Fibroblast of lung (primary cell): Measurements from ENCODE around the gene RREB1.

Source experiments
- CTCF ChIP-seq, 2 donors: IDR thresholded peaks in 1 of 2; conservative IDR thresholded peaks in 1 of 2; 1 replicate in 1 of 2; 2 replicates in 1 of 2; pipeline ENCODE4 v1.5.1; 2011 to 2012; ENCODE audit warnings: low read length in 2 of 2, control low read depth in 1 of 2, inconsistent platforms in 1 of 2, low read depth in 1 of 2, mild to moderate bottlenecking in 1 of 2
- EZH2 ChIP-seq: IDR thresholded peaks from 2 replicates; pipeline ENCODE4 v1.5.1; 2012; ENCODE audit warnings: low read length, control low read depth, mild to moderate bottlenecking; ENCODE audit errors: missing control alignments

DNA sequence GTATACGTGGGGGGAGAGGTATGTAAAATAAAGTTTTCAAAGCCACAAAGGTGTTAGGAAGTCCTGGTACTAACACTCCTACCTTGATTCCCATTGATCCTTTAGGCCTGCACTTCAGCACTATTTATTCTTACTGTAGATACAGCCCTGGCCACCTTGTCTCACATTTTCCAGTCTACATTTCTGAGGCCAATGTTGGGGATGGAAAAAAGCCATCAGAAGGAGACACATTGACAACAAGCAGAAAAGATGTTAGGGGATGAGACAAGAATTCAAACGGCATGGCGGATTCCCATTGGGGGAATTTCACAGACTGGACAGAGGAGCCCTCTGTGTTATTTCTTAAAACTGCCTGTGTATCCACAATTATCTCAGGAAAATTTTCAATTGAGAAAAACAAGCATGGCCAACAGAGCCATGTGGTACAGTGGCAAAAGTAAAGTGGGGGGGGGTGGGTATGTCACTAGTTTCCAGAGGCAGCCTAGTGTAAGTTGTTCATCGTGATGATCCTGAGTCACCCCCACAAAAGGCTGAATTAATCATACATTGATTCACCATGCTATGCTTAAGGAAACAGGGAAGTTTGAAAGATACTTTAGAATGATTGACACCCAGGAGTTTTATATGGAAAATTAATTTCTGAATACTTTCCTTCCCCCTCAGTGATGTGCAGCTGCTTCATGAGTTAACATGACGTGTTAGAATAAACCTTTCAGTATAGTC is 40.5 kb downstream of the RREB1 start:
- no peak for TF ChIP-seq CTCF (conservative IDR thresholded peaks at IDR 0.05 in 1 of 2, IDR thresholded peaks at IDR 0.05 in 1 of 2; ENCODE audit: low read depth in 1 of 2, low read length in 2 of 2)
- no peak for TF ChIP-seq EZH2
